Activated CD8-positive, alpha-beta T cell treated with anti-CD3 and anti-CD28 coated beads for 36 hours (primary cell): ENCODE measurements around the gene RFX8. TPM values are rescaled to one million over a fixed set of nuclear protein-coding genes. Genes with fewer than 3 reads are reported as not detected.
"Not testable (repeated sequence)": the region's sequence is repeated elsewhere in the genome, so short reads cannot be mapped to it uniquely, and the experiment has no call there.

Experiments used
- ATAC-seq: fragments of 200-7000 bp; cut with Tn5 transposase; one replicate; pipeline ENCODE4 v1.10.0; 2021; ENCODE audit warnings: mild to moderate bottlenecking, moderate library complexity
- CTCF ChIA-PET: fragments of 350-600 bp; sonication (Branson Sonifier 250); formaldehyde crosslinking; loops from one replicate; lab custom pipeline; 2021; ENCODE audit warnings: antibody characterized with exemption; lab: Charles Lee
- POLR2A ChIA-PET: fragments of 350-600 bp; sonication (Branson Sonifier 250); formaldehyde crosslinking; loops from one replicate; lab custom pipeline; 2021; ENCODE audit warnings: antibody characterized with exemption; lab: Charles Lee
- DNase-seq: peaks from one replicate; pipeline ENCODE4 v3.0.0-alpha.2; 2020
- H3K27ac Mint-ChIP-seq: one replicate; pipeline ENCODE4 v1.8.0; 2021; ENCODE audit warnings: mild to moderate bottlenecking, mixed read lengths
- H3K27me3 Mint-ChIP-seq: one replicate; pipeline ENCODE4 v1.8.0; 2021; ENCODE audit warnings: mixed read lengths
- H3K36me3 Mint-ChIP-seq: one replicate; pipeline ENCODE4 v1.8.0; 2021; ENCODE audit warnings: low read depth, mixed read lengths
- H3K4me1 Mint-ChIP-seq: one replicate; pipeline ENCODE4 v1.8.0; 2021; ENCODE audit warnings: low read depth, mixed read lengths
- H3K4me3 Mint-ChIP-seq: one replicate; pipeline ENCODE4 v1.8.0; 2021; ENCODE audit warnings: mild to moderate bottlenecking, moderate library complexity, mixed read lengths
- H3K9me3 Mint-ChIP-seq: one replicate; pipeline ENCODE4 v1.8.0; 2021; ENCODE audit warnings: mixed read lengths
- intact Hi-C: fragments of 100-400 bp; cut with micrococcal nuclease; formaldehyde crosslinking; loops from one replicate; pipeline ENCODE4 v1.10.0; 2022
- total RNA-seq, 2 experiments: library from RNA; stranded (reverse); gene quantifications; one replicate each; pipeline ENCODE4 v1.2.3, GENCODE V29; 2021
- TF ChIP-seq, protein P1 (sequence below): fragments of 200-600 bp; IDR thresholded peaks from one replicate; pipeline ENCODE4 v1.8.0; 2022; ENCODE audit warnings: antibody characterized with exemption, mild to moderate bottlenecking

The RFX8 gene
- total RNA-seq, 2 experiments from 2014 or later, result 0.18 TPM; not detected in 1

- H3K27ac Mint-ChIP-seq, result no peak overlapping the region
- ChIA-PET CTCF (interaction anchor here (1.7 kb wide), 1 partner anchor 47 kb away, joined by 5 read pairs; no protein-coding TSS in a partner anchor), POLR2A (no interaction called here)
- ATAC-seq (no peak), DNase-seq (no peak)
- no peaks in the 10 kb centered on the region for H3K27me3 Mint-ChIP-seq
- H3K9me3 Mint-ChIP-seq, result no peaks in the 10 kb centered on the region
- TF ChIP-seq, protein P1, sequence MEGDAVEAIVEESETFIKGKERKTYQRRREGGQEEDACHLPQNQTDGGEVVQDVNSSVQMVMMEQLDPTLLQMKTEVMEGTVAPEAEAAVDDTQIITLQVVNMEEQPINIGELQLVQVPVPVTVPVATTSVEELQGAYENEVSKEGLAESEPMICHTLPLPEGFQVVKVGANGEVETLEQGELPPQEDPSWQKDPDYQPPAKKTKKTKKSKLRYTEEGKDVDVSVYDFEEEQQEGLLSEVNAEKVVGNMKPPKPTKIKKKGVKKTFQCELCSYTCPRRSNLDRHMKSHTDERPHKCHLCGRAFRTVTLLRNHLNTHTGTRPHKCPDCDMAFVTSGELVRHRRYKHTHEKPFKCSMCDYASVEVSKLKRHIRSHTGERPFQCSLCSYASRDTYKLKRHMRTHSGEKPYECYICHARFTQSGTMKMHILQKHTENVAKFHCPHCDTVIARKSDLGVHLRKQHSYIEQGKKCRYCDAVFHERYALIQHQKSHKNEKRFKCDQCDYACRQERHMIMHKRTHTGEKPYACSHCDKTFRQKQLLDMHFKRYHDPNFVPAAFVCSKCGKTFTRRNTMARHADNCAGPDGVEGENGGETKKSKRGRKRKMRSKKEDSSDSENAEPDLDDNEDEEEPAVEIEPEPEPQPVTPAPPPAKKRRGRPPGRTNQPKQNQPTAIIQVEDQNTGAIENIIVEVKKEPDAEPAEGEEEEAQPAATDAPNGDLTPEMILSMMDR, result no peak
- H3K4me1 Mint-ChIP-seq, result no peaks in the 10 kb centered on the region
- no peak overlapping the region for H3K4me3 Mint-ChIP-seq
- H3K36me3 Mint-ChIP-seq, result no peaks in the 10 kb centered on the region
- intact Hi-C loops, result no loop called here
Measured at GRCh38 chr2:101464841-101465240, 10.1 kb downstream of the RFX8 start.

DNA sequence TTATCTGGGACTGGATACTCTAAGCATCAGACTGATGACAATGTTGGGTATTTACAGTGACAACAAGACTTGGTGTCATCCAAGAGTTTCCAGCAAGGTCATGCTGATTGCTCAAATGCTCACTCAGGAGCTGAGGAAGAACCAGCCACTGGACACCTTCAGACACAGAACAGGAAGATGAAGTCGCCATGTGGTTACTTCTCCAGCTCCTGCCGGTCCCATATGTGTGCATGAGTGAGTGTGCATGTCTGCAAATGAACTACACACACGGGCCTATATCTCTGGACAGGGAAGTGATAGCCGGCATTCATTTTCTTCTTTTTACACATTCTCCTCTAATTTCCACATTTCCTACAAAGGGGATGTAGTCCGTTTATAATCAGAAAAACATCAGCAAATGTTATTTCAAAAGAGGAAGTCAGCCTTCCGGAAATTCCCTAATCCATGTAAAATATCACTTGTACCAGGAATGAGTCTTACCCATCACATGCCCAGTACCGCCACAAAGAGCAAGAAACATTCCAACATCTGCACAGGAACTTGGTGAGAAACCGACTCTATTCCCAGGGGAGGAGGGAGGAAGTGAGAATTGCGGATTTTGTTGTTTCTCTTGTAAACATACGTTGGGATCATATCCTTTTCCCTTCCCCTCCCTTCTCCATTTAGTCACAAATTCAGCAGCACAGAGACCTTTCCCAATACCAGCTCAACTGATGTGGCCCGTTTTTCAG is 10.8 kb downstream of the RFX8 start:
- Mint-ChIP-seq H3K27ac (no peak overlapping the region), H3K4me1 (no peaks in the 10 kb centered on the region), H3K4me3 (no peak overlapping the region), H3K27me3 (no peaks in the 10 kb centered on the region), H3K36me3 (no peaks in the 10 kb centered on the region), H3K9me3 (no peaks in the 10 kb centered on the region)
- intact Hi-C loops, result no loop called here
- DNase-seq (no peak), ATAC-seq (no peak)
- POLR2A ChIA-PET, result interaction anchor here (1.5 kb wide), 1 partner anchor 11 kb away, joined by 3 read pairs; the partner anchor contains the start of gene RFX8
- CTCF ChIA-PET, result interaction anchor here (1.7 kb wide), 1 partner anchor 46 kb away, joined by 5 read pairs; no protein-coding TSS in a partner anchor
- TF ChIP-seq, protein P1, result no peak

- ChIA-PET CTCF (no interaction called here), POLR2A (interaction anchor here (1.5 kb wide), 1 partner anchor 11 kb away, joined by 3 read pairs; the partner anchor contains the start of gene RFX8)
- intact Hi-C loops, result no loop called here
- no peak overlapping the region for H3K4me3 Mint-ChIP-seq
- H3K36me3 Mint-ChIP-seq, result no peaks in the 10 kb centered on the region
- H3K27me3 Mint-ChIP-seq, result no peaks in the 10 kb centered on the region
- ATAC-seq, result no peak
- H3K9me3 Mint-ChIP-seq, result no peaks in the 10 kb centered on the region
- H3K27ac Mint-ChIP-seq, result no peak overlapping the region
- no peaks in the 10 kb centered on the region for H3K4me1 Mint-ChIP-seq
- TF ChIP-seq, protein P1, result no peak
- DNase-seq, result no peak
Measured at GRCh38 chr2:101463421-101463820, 11.5 kb downstream of the RFX8 start.

- ChIA-PET CTCF (no interaction called here), POLR2A (no interaction called here)
- Mint-ChIP-seq H3K27me3 (no peaks in the 10 kb centered on the region), H3K4me3 (no peak overlapping the region), H3K27ac (no peak overlapping the region), H3K36me3 (no peaks in the 10 kb centered on the region), H3K4me1 (no peaks in the 10 kb centered on the region), H3K9me3 (no peaks in the 10 kb centered on the region)
- TF ChIP-seq, protein P1, result no peak
- ATAC-seq (no peak), DNase-seq (no peak)
- intact Hi-C loops, result no loop called here
Measured at GRCh38 chr2:101461381-101461780, 13.5 kb downstream of the RFX8 start.

- H3K27me3 Mint-ChIP-seq, ATAC-seq, H3K4me3 Mint-ChIP-seq, intact Hi-C loops, CTCF ChIA-PET, POLR2A ChIA-PET, H3K9me3 Mint-ChIP-seq, H3K36me3 Mint-ChIP-seq, H3K4me1 Mint-ChIP-seq, H3K27ac Mint-ChIP-seq, DNase-seq: not testable (repeated sequence)
Measured at GRCh38 chr2:101454408-101454807, 20.5 kb downstream of the RFX8 start.
